GM12878 (cell line): ENCODE results near the gene WHRN. TPM values are rescaled to one million over a fixed set of nuclear protein-coding genes. Genes with fewer than 3 reads are reported as not detected.

Source experiments
- ATAC-seq: fragments of 200-7000 bp; cut with Tn5 transposase; 3 replicates; pipeline ENCODE4 v1.9.1; 2020; ENCODE audit warnings: mild to moderate bottlenecking, moderate library complexity
- BruUV-seq: library from RNA; stranded (reverse); fragments of 400-500 nt; replicated peaks from 2 replicates; lab custom pipeline; 2021; lab: Mats Ljungman, UMichigan
- CTCF ChIA-PET: fragments of 300-600 bp; sonication (Branson Sonifier 250); formaldehyde crosslinking; extraction: SDS; loops from one replicate; lab custom pipeline; 2021; ENCODE audit warnings: inconsistent platforms; lab: Yijun Ruan, JAX
- POLR2A ChIA-PET: fragments of 350-600 bp; formaldehyde crosslinking; extraction: SDS; loops from one replicate; lab custom pipeline; 2021; ENCODE audit warnings: inconsistent platforms; lab: Charles Lee
- RAD21 ChIA-PET: fragments of 300-600 bp; sonication (Branson Sonifier 250); formaldehyde crosslinking; loops from one replicate; lab custom pipeline; 2023; ENCODE audit warnings: antibody characterized with exemption; ENCODE audit not compliant: unreplicated experiment; lab: Charles Lee
- SMC1A ChIA-PET: fragments of 300-600 bp; sonication (Branson Sonifier 250); formaldehyde crosslinking; loops from one replicate; lab custom pipeline; 2023; ENCODE audit not compliant: unreplicated experiment, uncharacterized antibody; lab: Charles Lee
- DNase-seq: peaks from one replicate; pipeline ENCODE4 v3.0.0-alpha.2; 2011; ENCODE audit warnings: low read depth, low spot score
- FAIRE-seq: peaks from 3 replicates; lab custom pipeline; 2011; peaks lifted over from hg19 to GRCh38; lab: Jason Lieb, UNC
- H2AFZ ChIP-seq: 2 replicates; pipeline ENCODE4 v1.6.0; 2011; ENCODE audit warnings: low read depth, low read length, control low read depth; ENCODE audit not compliant: control insufficient read depth
- H3K27ac ChIP-seq: 2 replicates; pipeline ENCODE4 v1.5.1; 2011; ENCODE audit warnings: control low read depth; ENCODE audit not compliant: control insufficient read depth, insufficient read depth
- H3K27me3 ChIP-seq, 2 experiments: replicated peaks in 1 of 2; 2 replicates each; pipeline versions ENCODE4 v1.6.0 to v1.6.1; 2011; ENCODE audit warnings: low read length in 1 of 2; ENCODE audit not compliant: control insufficient read depth in 2 of 2, insufficient read depth in 2 of 2
- H3K36me3 ChIP-seq, 2 experiments: 2 replicates each; pipeline ENCODE4 v1.5.1; 2011; ENCODE audit warnings: low read length in 1 of 2; ENCODE audit not compliant: control insufficient read depth in 2 of 2, insufficient read depth in 2 of 2
- H3K4me1 ChIP-seq: 2 replicates; pipeline ENCODE4 v1.6.1; 2011; ENCODE audit warnings: mild to moderate bottlenecking, low read length, moderate library complexity, mixed read lengths; ENCODE audit not compliant: control insufficient read depth, insufficient read depth
- H3K4me2 ChIP-seq: 2 replicates; pipeline ENCODE4 v1.6.0; 2011; ENCODE audit warnings: control low read depth; ENCODE audit not compliant: control insufficient read depth, insufficient read depth
- H3K4me3 ChIP-seq: fragments of 200-600 bp; sonication (generic); 2 replicates; pipeline ENCODE4 v1.5.1; 2016
- H3K79me2 ChIP-seq: 2 replicates; pipeline ENCODE4 v1.6.0; 2011; ENCODE audit warnings: low read length; ENCODE audit not compliant: control insufficient read depth, insufficient read depth
- H3K9ac ChIP-seq: 2 replicates; pipeline ENCODE4 v1.8.0; 2011; ENCODE audit warnings: low read length, control low read depth, mixed read lengths; ENCODE audit not compliant: control insufficient read depth, insufficient read depth
- H3K9me3 ChIP-seq: replicated peaks from 3 replicates; pipeline ENCODE4 v1.5.1; 2011; ENCODE audit warnings: mild to moderate bottlenecking, low read length; ENCODE audit not compliant: control insufficient read depth, insufficient read depth
- H4K20me1 ChIP-seq: 2 replicates; pipeline ENCODE4 v1.6.0; 2011; ENCODE audit not compliant: control insufficient read depth, insufficient read depth
- ATF2 ChIP-seq: IDR thresholded peaks from 2 replicates; pipeline ENCODE4 v1.6.1; 2012; ENCODE audit warnings: low read length, inconsistent platforms
- CHD1 ChIP-seq: IDR thresholded peaks from 2 replicates; pipeline ENCODE4 v1.6.1; 2012; ENCODE audit warnings: low read depth, low read length, improper control_type of control experiment
- CHD4 ChIP-seq: fragments of 200-600 bp; sonication (generic); IDR thresholded peaks from 2 replicates; pipeline ENCODE4 v1.6.1; 2016; ENCODE audit warnings: mild to moderate bottlenecking
- EED ChIP-seq: sonication (generic); IDR thresholded peaks from 2 replicates; pipeline ENCODE4 v1.6.1; 2016; ENCODE audit warnings: antibody characterized with exemption, low read depth
- HCFC1 ChIP-seq: fragments of 150-350 bp; IDR thresholded peaks from 2 replicates; pipeline ENCODE4 v1.6.1; 2014; ENCODE audit warnings: low read length
- MTA2 ChIP-seq: fragments of 450-650 bp; IDR thresholded peaks from 2 replicates; pipeline ENCODE4 v1.6.1; 2016; ENCODE audit warnings: low read depth, mild to moderate bottlenecking, moderate library complexity
- NR2F1 ChIP-seq: fragments of 450-650 bp; conservative IDR thresholded peaks from 2 replicates; pipeline ENCODE4 v1.6.1; 2017; ENCODE audit warnings: mild to moderate bottlenecking
- PAX8 ChIP-seq: fragments of 450-650 bp; IDR thresholded peaks from 2 replicates; pipeline ENCODE4 v1.6.1; 2017; ENCODE audit warnings: mild to moderate bottlenecking, moderate library complexity
- USF1 ChIP-seq: IDR thresholded peaks from 2 replicates; pipeline ENCODE4 v1.6.1; 2011; ENCODE audit warnings: borderline replicate concordance, low read depth, mild to moderate bottlenecking, moderate library complexity, mixed read lengths, low read length; ENCODE audit not compliant: insufficient read depth; ENCODE audit errors: extremely low read length
- ZNF592 ChIP-seq: fragments of 450-650 bp; IDR thresholded peaks from 2 replicates; pipeline ENCODE4 v1.6.1; 2017; ENCODE audit warnings: mild to moderate bottlenecking, moderate library complexity
- ZSCAN29 ChIP-seq: fragments of 450-650 bp; IDR thresholded peaks from 2 replicates; pipeline ENCODE4 v1.6.1; 2017; ENCODE audit warnings: mild to moderate bottlenecking, moderate library complexity
- WGBS: methylation state at CpG from one replicate; pipeline ENCODE4 v1.1.6; 2016; ENCODE audit warnings: low lambda C conversion rate; ENCODE audit not compliant: insufficient replicate concordance, insufficient coverage; ENCODE audit errors: missing lambda C conversion rate; 5-methylcytosine and 5-hydroxymethylcytosine counted together
- in situ Hi-C: fragments of 300-500 bp; cut with MboI; formaldehyde crosslinking; loops from 9 replicates; pipeline ENCODE4 v1.14.3; 2018; ENCODE audit warnings: mixed read lengths
- intact Hi-C: fragments of 100-400 bp; cut with micrococcal nuclease; formaldehyde crosslinking; loops from one replicate; pipeline ENCODE4 v1.14.2; 2022; ENCODE audit not compliant: unreplicated experiment
- polyA plus RNA-seq, 11 experiments: library from polyadenylated mRNA; depleted of rRNA in 4 of 11; unstranded in 6 of 11; stranded (reverse) in 5 of 11; fragments of >200 nt; fragmentation: Nextera tagmentation in 4 of 11; fragmentation: Illumina TruSeq in 1 of 11; extraction: Ambion mirVana in 4 of 11; extraction: Trizol in 1 of 11; gene quantifications; 1 replicate in 1 of 11; 2 replicates in 10 of 11; pipeline versions ENCODE4 v1.2.1 to v1.2.3, GENCODE V29; 2011 to 2016; ENCODE audit warnings: inconsistent platforms in 2 of 11, missing spikeins in 2 of 11, low read depth in 1 of 11
- total RNA-seq, 4 experiments: library from RNA; depleted of rRNA in 3 of 4; stranded (reverse); fragments of >200 nt in 3 of 4; fragmentation: Illumina TruSeq in 1 of 4; extraction: Trizol in 1 of 4; gene quantifications; 2 replicates each; pipeline versions ENCODE4 v1.2.1 to v1.2.3, GENCODE V29; 2013 to 2021

The WHRN gene
- total and polyA plus RNA-seq, 10 of the 15 experiments (the other 5 are each of a cell fraction or from before 2014, with no cell fraction given), result 0.04 to 18.2 (median 0.68) TPM; not detected in 1

GRCh38 chr9:114425126-114425525, 80.1 kb downstream of the WHRN start (continued):
- no peak for TF ChIP-seq ATF2
- TF ChIP-seq CHD4, result no peak
- TF ChIP-seq, all 136 proteins: peak for 0

GRCh38 chr9:114424126-114424525, 81.1 kb downstream of the WHRN start:
- no peak for DNase-seq
- CTCF ChIA-PET, result no interaction called here
- no TSS peak for BruUV-seq
- SMC1A ChIA-PET, result no interaction called here
- Histone ChIP-seq H3K4me2 (no peak overlapping the region), H3K27ac (no peak overlapping the region), H3K4me3 (no peak overlapping the region), H3K9ac (no peak overlapping the region), H3K27me3 (no peaks in the 10 kb centered on the region), H2AFZ (no peak overlapping the region), H4K20me1 (no peaks in the 10 kb centered on the region), H3K79me2 (no peaks in the 10 kb centered on the region), H3K36me3 (no peaks in the 10 kb centered on the region), H3K9me3 (no peaks in the 10 kb centered on the region), H3K4me1 (no peaks in the 10 kb centered on the region)
- TF ChIP-seq EED, result no peak
- no peak for FAIRE-seq
- POLR2A ChIA-PET, result no interaction called here
- ATAC-seq, result no peak
- intact Hi-C loops, result no loop called here
- 19% methylated on average over 12 of the region's 12 CpGs for WGBS
- RAD21 ChIA-PET, result no interaction called here
- in situ Hi-C loops, result no loop called here

- intact Hi-C loops (no loop called here), in situ Hi-C loops (no loop called here)
- FAIRE-seq (no peak), DNase-seq (no peak), ATAC-seq (no peak)
- H2AFZ ChIP-seq, result no peak overlapping the region
- H3K27me3 ChIP-seq, result no peaks in the 10 kb centered on the region
- no peaks in the 10 kb centered on the region for H3K9me3 ChIP-seq
- no peaks in the 10 kb centered on the region for H3K79me2 ChIP-seq
- POLR2A ChIA-PET, result no interaction called here
- RAD21 ChIA-PET, result no interaction called here
- BruUV-seq, result no TSS peak
- no peak overlapping the region for H3K9ac ChIP-seq
- H4K20me1 ChIP-seq, result no peaks in the 10 kb centered on the region
- no peak overlapping the region for H3K4me3 ChIP-seq
- no peak overlapping the region for H3K27ac ChIP-seq
- H3K4me2 ChIP-seq, result no peak overlapping the region
- H3K4me1 ChIP-seq, result no peaks in the 10 kb centered on the region
- H3K36me3 ChIP-seq, result no peaks in the 10 kb centered on the region
- CTCF ChIA-PET, result interaction anchor here (0.6 to 0.9 kb wide), 3 partner anchors 8 to 230 kb away, joined by 3 read pairs; no protein-coding TSS in a partner anchor
- 40% methylated on average over 14 of the region's 14 CpGs for whole genome bisulfite sequencing
- SMC1A ChIA-PET, result interaction anchor here (1.2 kb wide), 1 partner anchor 84 kb away, joined by 4 read pairs; no protein-coding TSS in a partner anchor
- TF ChIP-seq NR2F1 (no peak), MTA2 (no peak), CHD1 (no peak), PAX8 (no peak), USF1 (no peak), ZNF592 (no peak), HCFC1 (no peak), ZSCAN29 (no peak)
Observed at GRCh38 chr9:114423181-114423580, 82.1 kb downstream of the WHRN start.
